NCI-H82 treated with DMSO at 0.1 percent for 48 hours (cell line): ENCODE measurements around the gene C1QTNF1.

Experiments
- DNase-seq: peaks from one replicate; lab custom pipeline; 2025; ENCODE audit not compliant: unreplicated experiment; lab: John Stamatoyannopoulos, UW

C1QTNF1 gene

GRCh38 chr17:79075861-79076406, 52.0 kb downstream of the C1QTNF1 start:
- DNase-seq = no peak

GRCh38 chr17:79077587-79077986, 53.6 kb downstream of the C1QTNF1 start:
- DNase-seq = no peak

- no peak for DNase-seq
These were observed 54.7 kb downstream of the C1QTNF1 start for GRCh38 chr17:79078476-79079190.

GRCh38 chr17:79079421-79080200, 55.6 kb downstream of the C1QTNF1 start:
- DNase-seq = no peak

GRCh38 chr17:79080349-79080748, 56.4 kb downstream of the C1QTNF1 start:
- no peak for DNase-seq

GRCh38 chr17:79080761-79081290, 56.9 kb downstream of the C1QTNF1 start:
- DNase-seq = no peak

- DNase-seq = no peak
These were observed 57.8 kb downstream of the C1QTNF1 start for GRCh38 chr17:79081571-79082276.

- peak; percentile 45 for DNase-seq
These were observed 58.6 kb downstream of the C1QTNF1 start for GRCh38 chr17:79082311-79083190.

GRCh38 chr17:79083191-79083971, 59.4 kb downstream of the C1QTNF1 start:
- DNase-seq = no peak

GRCh38 chr17:79084291-79085153, 60.6 kb downstream of the C1QTNF1 start:
- DNase-seq = no peak

- DNase-seq = no peak
These were observed 61.4 kb downstream of the C1QTNF1 start for GRCh38 chr17:79085154-79085920.

- no peak for DNase-seq
These were observed 62.1 kb downstream of the C1QTNF1 start for GRCh38 chr17:79085921-79086551.

GRCh38 chr17:79086609-79087427, 62.8 kb downstream of the C1QTNF1 start:
- no peak for DNase-seq

GRCh38 chr17:79087428-79088143, 63.6 kb downstream of the C1QTNF1 start:
- no peak for DNase-seq

GRCh38 chr17:79088247-79088996, 64.5 kb downstream of the C1QTNF1 start:
- no peak for DNase-seq
